ENCODE results near the gene DDX27. TPM values are rescaled to one million over a fixed set of nuclear protein-coding genes. Genes with fewer than 3 reads are reported as not detected.
A peak's percentile ranks its signal among the peaks of the same experiment; 100 is the strongest.
"Not testable (repeated sequence)": the region's sequence is repeated elsewhere in the genome, so short reads cannot be mapped to it uniquely, and the experiment has no call there.

The DDX27 gene
- total RNA-seq, 1 donor from 2014 or later = 61.1 TPM

DNA sequence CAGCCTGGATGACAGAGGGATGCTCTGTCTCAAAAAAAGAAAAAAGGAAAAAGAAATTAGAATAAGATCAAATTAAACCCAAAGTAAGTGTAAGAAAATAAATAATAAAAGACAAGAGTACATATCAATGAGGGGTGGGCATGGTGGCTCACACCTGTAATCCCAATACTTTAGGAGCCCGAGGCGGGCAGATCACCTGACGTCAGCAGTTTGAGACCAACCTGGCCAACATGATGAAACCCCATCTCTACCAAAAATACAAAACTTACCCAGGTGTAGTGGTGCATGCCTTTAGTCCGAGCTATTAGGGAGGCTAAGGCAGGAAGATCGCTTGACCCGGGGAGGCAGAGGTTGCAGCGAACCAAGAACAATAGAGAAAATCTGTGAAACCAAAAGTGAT, 16.2 kb upstream of the DDX27 start:
- DNase-seq (ENCODE audit: low read depth) = no peak

- DNase-seq (ENCODE audit: low read depth) = no peak
These were observed 15.5 kb upstream of the DDX27 start for GRCh38 chr20:49203746-49204145.

GRCh38 chr20:49207076-49207475, 12.1 kb upstream of the DDX27 start:
- no peak for DNase-seq (ENCODE audit: low read depth)

DNA sequence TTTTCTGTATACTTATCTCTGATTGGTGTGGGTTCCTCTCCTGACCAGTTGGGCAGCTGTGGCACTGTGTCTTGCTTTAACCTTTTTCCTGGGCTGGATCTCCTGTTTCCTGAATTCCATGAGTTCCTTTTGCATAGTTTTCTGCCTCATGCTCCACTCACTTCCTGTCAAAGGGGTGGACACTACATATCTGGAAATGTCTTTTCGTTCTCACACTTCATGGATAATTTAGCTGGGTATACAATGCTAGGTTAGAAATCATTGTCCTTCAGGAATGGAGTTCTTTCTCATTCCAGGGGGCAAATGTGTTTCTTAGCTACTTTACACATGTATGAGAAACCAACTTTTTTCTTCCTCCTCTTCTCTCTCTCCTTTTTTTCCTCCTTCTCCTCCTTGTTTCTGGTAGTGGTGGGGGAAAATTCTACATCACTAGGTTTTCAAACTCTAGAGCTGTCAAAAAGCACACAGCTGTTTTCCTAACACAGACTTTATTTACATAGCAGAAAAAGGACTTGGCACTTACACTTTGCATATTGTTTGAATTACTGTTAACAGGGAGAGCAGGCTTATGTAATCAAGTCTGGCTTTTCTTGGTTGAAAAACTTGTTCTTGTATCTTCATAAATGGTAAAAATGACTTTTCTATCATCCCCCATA, 9.0 kb upstream of the DDX27 start:
- DNase-seq (ENCODE audit: low read depth) = no peak

DNA sequence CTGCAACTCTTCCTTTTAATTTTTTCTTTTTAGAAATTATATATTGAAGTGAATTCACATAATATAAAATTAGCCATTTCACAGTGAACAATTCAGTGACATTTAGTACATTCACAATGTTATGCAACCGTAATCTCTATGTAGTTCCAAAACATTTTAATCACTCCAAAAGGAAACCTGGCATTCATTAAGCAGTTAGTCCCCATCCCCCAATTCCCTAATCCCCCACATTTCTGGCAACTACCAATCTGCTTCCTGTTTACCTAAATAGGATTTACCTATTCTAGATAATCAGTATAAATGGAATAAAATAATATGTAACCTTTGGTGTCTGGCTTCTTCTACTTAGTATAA, 8.5 kb upstream of the DDX27 start:
- no peak for DNase-seq (ENCODE audit: low read depth)

GRCh38 chr20:49214571-49214970, 4.6 kb upstream of the DDX27 start:
- no peak for DNase-seq (ENCODE audit: low read depth)

DNA sequence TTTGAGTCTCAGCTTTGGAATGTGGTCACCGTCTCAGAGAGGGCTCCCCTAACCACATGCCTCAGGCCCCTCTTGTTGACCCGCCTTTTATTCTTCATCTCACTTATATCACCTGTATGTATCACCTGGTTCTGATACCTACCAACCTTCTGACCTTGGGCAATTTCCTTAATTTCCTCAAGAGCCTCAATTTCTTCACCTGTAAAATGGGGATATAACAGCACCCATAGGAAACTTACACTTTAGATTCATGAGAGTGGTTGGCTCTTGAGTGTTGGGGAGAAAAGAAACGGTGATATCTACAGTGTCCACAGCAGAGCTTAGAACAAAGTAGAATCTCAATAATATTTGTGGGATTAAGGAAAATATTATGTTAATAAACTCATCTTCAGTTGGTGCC, 4.0 kb upstream of the DDX27 start:
- no peak for DNase-seq (ENCODE audit: low read depth)

- DNase-seq (ENCODE audit: low read depth) = peak; percentile 89
These were observed 2.1 kb upstream of the DDX27 start for GRCh38 chr20:49216991-49217578.

GRCh38 chr20:49218739-49219090, 501 bp upstream of the DDX27 start:
- not testable (repeated sequence) for DNase-seq (ENCODE audit: low read depth)

GRCh38 chr20:49219924-49220831, 962 bp downstream of the DDX27 start:
- no peak for DNase-seq (ENCODE audit: low read depth)

DNA sequence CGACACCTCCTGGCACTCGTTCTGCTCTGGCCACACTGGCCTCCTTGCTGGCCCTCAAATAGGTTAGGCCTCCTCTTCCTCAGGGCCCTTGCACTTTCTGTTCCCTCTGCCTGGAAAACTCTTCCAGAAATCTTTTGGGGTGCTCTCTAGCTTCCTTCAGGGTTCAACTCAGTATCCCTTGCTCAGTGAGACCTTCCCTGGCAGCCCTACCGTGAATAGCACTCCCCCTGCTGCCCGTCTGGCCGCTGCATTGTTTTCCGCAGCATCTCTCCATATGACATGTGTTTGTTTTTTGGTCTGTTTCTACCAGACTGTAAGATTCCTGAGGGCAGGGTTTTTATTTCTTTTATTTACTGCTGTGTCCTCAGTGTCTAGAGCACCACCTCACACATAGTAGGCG, 6.7 kb downstream of the DDX27 start:
- no peak for DNase-seq (ENCODE audit: low read depth)

DNA sequence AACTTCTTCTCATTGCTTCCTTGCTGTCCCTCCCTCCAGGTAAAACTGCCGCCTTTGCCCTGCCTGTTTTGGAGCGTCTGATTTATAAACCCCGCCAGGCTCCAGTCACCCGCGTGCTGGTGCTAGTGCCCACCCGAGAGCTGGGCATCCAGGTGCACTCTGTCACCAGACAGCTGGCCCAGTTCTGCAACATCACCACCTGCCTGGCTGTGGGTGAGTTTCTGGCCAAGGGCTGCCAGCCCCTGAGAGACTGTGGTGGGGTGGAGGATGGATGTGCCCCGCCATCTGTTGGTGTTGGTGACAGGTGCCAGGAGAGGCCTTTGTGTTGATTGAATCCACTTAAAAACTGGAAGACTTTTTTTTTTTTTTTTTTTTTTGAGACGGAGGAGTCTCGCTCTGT, 9.5 kb downstream of the DDX27 start:
- no peak for DNase-seq (ENCODE audit: low read depth)

- DNase-seq (ENCODE audit: low read depth) = no peak
These were observed 10.2 kb downstream of the DDX27 start for GRCh38 chr20:49229381-49229780.

GRCh38 chr20:49230021-49230420, 10.8 kb downstream of the DDX27 start:
- DNase-seq (ENCODE audit: low read depth) = no peak

DNA sequence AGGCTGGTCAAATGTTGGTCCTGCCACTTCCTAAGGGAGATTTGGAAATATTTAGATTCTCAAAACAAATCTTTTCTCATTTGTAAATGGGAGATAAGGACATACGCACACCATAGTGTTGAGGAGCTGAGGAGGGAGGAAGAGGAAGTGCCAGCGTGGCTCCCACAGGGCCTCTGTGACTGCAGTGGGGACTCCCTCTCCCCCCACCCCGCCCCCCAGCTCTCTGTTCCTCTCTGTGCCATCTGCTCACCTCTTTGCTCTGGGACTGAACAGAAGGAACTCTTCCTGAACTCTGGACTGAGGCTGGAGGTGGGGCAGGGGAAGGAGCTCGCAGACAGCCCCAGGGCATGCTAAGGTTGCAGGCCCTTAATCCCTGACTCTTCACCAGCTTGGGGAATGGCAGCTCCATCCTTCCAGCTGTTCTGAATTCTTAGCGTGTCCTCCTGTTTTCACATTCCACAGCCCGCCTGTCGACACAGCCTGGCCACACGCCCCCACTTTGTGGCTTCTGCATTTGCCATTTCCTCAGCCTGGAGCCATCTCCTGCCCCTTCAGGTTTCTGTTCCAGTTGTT, 11.4 kb downstream of the DDX27 start:
- DNase-seq (ENCODE audit: low read depth) = no peak

GRCh38 chr20:49231471-49231870, 12.3 kb downstream of the DDX27 start:
- DNase-seq (ENCODE audit: low read depth) = no peak

- DNase-seq (ENCODE audit: low read depth) = no peak
These were observed 14.0 kb downstream of the DDX27 start for GRCh38 chr20:49233226-49233625.

GRCh38 chr20:49234831-49235230, 15.6 kb downstream of the DDX27 start:
- DNase-seq (ENCODE audit: low read depth) = no peak

- DNase-seq (ENCODE audit: low read depth) = no peak
These were observed 17.1 kb downstream of the DDX27 start for GRCh38 chr20:49236301-49236700.

- no peak for DNase-seq (ENCODE audit: low read depth)
These were observed 18.3 kb downstream of the DDX27 start for GRCh38 chr20:49237531-49237930.

DNA sequence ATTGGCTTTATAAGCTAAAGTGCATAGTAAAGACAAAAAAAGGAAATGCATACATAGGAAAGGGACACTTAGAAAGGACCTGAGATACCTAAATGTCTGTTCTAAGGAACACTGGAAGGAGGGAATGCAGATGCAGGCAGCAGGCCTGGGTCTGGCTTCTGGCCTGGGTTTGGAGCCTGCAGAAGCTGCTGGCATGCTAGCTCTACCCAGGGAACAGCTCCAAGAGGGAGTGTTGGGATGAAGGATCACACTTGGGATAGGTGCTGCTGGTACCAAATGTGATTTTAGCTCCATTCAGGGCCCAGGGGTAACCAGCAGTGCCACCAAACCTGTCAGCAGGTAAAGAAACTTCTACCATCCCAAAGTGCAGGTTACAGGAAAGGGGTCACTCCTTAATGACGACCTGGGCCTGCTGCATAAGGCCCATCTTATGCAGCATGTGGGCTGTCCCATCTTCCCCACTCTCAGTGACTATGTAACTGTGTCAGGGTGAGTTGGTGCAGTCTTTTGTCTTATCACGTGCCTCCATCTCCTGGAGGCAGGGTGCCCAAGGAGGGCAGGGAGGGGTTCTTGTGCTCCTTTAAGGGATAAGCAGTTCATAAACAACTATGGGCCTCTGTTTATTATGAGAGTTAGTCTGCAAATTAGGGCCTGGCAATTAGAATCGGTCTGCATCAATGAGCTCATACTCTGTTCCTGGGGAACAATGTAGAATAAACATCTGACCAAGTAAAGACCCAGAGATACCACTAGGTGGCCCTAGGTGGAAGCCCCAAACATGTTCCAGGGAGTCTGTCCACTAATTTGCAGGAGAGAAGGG, 26.9 kb downstream of the DDX27 start:
- DNase-seq (ENCODE audit: low read depth) = peak; percentile 53

- DNase-seq (ENCODE audit: low read depth) = no peak
These were observed 28.0 kb downstream of the DDX27 start for GRCh38 chr20:49247169-49247723.
